GM19395 (cell line): ENCODE measurements around the gene ARHGAP4.

Experiments used
- ATAC-seq: cut with Tn5 transposase; IDR thresholded peaks from one replicate; pipeline ENCODE4 v1.9.1; 2021; ENCODE audit warnings: mild to moderate bottlenecking, moderate library complexity; ENCODE audit not compliant: unreplicated experiment

The ARHGAP4 gene

GRCh38 chrX:153908219-153908860 lies 17.7 kb downstream of the ARHGAP4 start:
- no peak for ATAC-seq

- ATAC-seq, result no peak
Observed at GRCh38 chrX:153907456-153907855, 18.6 kb downstream of the ARHGAP4 start.

GRCh38 chrX:153906126-153906917 lies 19.7 kb downstream of the ARHGAP4 start:
- no peak for ATAC-seq

- no peak for ATAC-seq
Observed at GRCh38 chrX:153905481-153906095, 20.5 kb downstream of the ARHGAP4 start.

GRCh38 chrX:153903991-153904957 lies 21.8 kb downstream of the ARHGAP4 start, which contains the start of gene AVPR2:
Gene AVPR2 (plus strand): TSS chrX:153904673. CDS start chrX:153905146, 473 bp downstream.
- no peak for ATAC-seq

GRCh38 chrX:153903238-153903980 lies 22.7 kb downstream of the ARHGAP4 start:
- no peak for ATAC-seq

- no peak for ATAC-seq
Observed at GRCh38 chrX:153902385-153902784, 23.7 kb downstream of the ARHGAP4 start.

- ATAC-seq, result no peak
Observed at GRCh38 chrX:153901753-153902140, 24.3 kb downstream of the ARHGAP4 start.

GRCh38 chrX:153900831-153901752 lies 25.0 kb downstream of the ARHGAP4 start:
- peak; percentile 89 for ATAC-seq

- ATAC-seq, result no peak
Observed at GRCh38 chrX:153897899-153898298, 28.2 kb downstream of the ARHGAP4 start.

GRCh38 chrX:153889123-153889522 lies 36.9 kb downstream of the ARHGAP4 start:
- no peak for ATAC-seq

GRCh38 chrX:153888344-153888743 lies 37.7 kb downstream of the ARHGAP4 start:
- ATAC-seq, result no peak

GRCh38 chrX:153887385-153887784 lies 38.7 kb downstream of the ARHGAP4 start:
- ATAC-seq, result no peak

GRCh38 chrX:153886915-153887314 lies 39.1 kb downstream of the ARHGAP4 start:
- ATAC-seq, result no peak

- ATAC-seq, result no peak
Observed at GRCh38 chrX:153885968-153886903, 39.8 kb downstream of the ARHGAP4 start, which contains the start of gene L1CAM. Gene L1CAM (minus strand): TSS chrX:153886173. CDS start chrX:153875836, 10,337 bp downstream.

GRCh38 chrX:153885208-153885787 lies 40.8 kb downstream of the ARHGAP4 start:
- ATAC-seq, result no peak

GRCh38 chrX:153884590-153884989 lies 41.5 kb downstream of the ARHGAP4 start:
- ATAC-seq, result no peak
